Measurements from ENCODE around the gene EFHD1.

GRCh38 chr2:232674491-232674890 is 41.1 kb downstream of the EFHD1 start:
- TF ChIP-seq CTCF (IDR thresholded peaks at IDR 0.05; ENCODE audit: low read depth, low read length, poor library complexity, severe bottlenecking): no peak
- TF ChIP-seq EZH2phosphoT487 (IDR thresholded peaks at IDR 0.05; ENCODE audit: borderline replicate concordance, low read length): no peak

All from DOHH2 (cell line).